ENCODE measurements around the gene LDB2.
A peak's percentile ranks its signal among the peaks of the same experiment; 100 is the strongest.

- TF ChIP-seq CTCF (IDR thresholded peaks at IDR 0.05; ENCODE audit: insufficient read depth, low read depth, low read length) (peak; percentile 35), EZH2 (IDR thresholded peaks at IDR 0.05; ENCODE audit: insufficient read depth, low read length) (no peak)
These were observed 146.3 kb downstream of the LDB2 start for GRCh38 chr4:16752150-16752549.

All from astrocyte (in vitro differentiated cells and primary cell).